ENCODE measurements around the gene ZNF205. TPM values are rescaled to one million over a fixed set of nuclear protein-coding genes. Genes with fewer than 3 reads are reported as not detected.

The ZNF205 gene
- total and polyA plus RNA-seq, 2 of the 8 experiments (the other 6 are each of a cell fraction or from before 2014, with no cell fraction given): 19.1 to 19.9 TPM

DNA sequence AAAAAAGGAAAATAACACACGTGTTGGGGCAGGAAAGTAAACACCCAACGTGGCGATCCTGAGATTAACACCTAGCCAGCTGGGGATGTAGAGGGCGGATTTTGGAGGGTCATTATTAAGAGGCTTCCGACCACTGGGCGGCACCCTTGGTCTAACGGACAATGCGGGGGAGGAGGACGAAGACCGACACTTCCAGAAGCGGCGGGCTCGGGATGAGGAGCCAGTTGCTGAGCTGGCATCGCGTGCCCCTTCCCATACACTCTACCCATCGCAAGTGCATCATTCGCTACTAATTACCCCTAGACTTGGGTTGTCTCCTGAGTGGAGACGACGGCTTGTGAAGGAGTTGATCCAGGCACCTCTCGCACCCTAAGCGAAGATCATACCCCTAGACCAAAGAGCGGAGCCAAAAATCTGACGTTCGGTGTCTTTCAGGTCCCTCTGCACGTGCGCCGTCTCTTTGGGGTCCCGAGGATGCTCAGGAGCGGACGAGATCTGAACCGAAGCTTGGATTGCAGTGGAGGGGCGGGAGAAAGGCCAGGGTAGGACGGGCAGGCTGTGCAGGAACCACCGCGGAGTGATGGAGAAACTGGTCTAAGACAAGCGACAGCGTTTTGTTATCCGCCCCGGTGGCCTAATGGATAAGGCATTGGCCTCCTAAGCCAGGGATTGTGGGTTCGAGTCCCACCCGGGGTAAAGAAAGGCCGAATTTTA, 40.0 kb downstream of the ZNF205 start (continued):
- TF ChIP-seq, protein P1, sequence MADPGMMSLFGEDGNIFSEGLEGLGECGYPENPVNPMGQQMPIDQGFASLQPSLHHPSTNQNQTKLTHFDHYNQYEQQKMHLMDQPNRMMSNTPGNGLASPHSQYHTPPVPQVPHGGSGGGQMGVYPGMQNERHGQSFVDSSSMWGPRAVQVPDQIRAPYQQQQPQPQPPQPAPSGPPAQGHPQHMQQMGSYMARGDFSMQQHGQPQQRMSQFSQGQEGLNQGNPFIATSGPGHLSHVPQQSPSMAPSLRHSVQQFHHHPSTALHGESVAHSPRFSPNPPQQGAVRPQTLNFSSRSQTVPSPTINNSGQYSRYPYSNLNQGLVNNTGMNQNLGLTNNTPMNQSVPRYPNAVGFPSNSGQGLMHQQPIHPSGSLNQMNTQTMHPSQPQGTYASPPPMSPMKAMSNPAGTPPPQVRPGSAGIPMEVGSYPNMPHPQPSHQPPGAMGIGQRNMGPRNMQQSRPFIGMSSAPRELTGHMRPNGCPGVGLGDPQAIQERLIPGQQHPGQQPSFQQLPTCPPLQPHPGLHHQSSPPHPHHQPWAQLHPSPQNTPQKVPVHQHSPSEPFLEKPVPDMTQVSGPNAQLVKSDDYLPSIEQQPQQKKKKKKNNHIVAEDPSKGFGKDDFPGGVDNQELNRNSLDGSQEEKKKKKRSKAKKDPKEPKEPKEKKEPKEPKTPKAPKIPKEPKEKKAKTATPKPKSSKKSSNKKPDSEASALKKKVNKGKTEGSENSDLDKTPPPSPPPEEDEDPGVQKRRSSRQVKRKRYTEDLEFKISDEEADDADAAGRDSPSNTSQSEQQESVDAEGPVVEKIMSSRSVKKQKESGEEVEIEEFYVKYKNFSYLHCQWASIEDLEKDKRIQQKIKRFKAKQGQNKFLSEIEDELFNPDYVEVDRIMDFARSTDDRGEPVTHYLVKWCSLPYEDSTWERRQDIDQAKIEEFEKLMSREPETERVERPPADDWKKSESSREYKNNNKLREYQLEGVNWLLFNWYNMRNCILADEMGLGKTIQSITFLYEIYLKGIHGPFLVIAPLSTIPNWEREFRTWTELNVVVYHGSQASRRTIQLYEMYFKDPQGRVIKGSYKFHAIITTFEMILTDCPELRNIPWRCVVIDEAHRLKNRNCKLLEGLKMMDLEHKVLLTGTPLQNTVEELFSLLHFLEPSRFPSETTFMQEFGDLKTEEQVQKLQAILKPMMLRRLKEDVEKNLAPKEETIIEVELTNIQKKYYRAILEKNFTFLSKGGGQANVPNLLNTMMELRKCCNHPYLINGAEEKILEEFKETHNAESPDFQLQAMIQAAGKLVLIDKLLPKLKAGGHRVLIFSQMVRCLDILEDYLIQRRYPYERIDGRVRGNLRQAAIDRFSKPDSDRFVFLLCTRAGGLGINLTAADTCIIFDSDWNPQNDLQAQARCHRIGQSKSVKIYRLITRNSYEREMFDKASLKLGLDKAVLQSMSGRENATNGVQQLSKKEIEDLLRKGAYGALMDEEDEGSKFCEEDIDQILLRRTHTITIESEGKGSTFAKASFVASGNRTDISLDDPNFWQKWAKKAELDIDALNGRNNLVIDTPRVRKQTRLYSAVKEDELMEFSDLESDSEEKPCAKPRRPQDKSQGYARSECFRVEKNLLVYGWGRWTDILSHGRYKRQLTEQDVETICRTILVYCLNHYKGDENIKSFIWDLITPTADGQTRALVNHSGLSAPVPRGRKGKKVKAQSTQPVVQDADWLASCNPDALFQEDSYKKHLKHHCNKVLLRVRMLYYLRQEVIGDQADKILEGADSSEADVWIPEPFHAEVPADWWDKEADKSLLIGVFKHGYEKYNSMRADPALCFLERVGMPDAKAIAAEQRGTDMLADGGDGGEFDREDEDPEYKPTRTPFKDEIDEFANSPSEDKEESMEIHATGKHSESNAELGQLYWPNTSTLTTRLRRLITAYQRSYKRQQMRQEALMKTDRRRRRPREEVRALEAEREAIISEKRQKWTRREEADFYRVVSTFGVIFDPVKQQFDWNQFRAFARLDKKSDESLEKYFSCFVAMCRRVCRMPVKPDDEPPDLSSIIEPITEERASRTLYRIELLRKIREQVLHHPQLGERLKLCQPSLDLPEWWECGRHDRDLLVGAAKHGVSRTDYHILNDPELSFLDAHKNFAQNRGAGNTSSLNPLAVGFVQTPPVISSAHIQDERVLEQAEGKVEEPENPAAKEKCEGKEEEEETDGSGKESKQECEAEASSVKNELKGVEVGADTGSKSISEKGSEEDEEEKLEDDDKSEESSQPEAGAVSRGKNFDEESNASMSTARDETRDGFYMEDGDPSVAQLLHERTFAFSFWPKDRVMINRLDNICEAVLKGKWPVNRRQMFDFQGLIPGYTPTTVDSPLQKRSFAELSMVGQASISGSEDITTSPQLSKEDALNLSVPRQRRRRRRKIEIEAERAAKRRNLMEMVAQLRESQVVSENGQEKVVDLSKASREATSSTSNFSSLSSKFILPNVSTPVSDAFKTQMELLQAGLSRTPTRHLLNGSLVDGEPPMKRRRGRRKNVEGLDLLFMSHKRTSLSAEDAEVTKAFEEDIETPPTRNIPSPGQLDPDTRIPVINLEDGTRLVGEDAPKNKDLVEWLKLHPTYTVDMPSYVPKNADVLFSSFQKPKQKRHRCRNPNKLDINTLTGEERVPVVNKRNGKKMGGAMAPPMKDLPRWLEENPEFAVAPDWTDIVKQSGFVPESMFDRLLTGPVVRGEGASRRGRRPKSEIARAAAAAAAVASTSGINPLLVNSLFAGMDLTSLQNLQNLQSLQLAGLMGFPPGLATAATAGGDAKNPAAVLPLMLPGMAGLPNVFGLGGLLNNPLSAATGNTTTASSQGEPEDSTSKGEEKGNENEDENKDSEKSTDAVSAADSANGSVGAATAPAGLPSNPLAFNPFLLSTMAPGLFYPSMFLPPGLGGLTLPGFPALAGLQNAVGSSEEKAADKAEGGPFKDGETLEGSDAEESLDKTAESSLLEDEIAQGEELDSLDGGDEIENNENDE (IDR thresholded peaks at IDR 0.05; ENCODE audit: insufficient replicate concordance, low read length): no peak
- TF ChIP-seq ASH2L (IDR thresholded peaks at IDR 0.05; ENCODE audit: low read length) (peak; percentile 100), MAFK (IDR thresholded peaks at IDR 0.05; ENCODE audit: low read depth, low read length) (peak; percentile 71; the same call in 1 of the 2 replicates), PHF8 (conservative IDR thresholded peaks at IDR 0.05; ENCODE audit: low read depth, low read length) (no peak; the same call in 1 of the 2 replicates), NANOG (IDR thresholded peaks at IDR 0.05; ENCODE audit: insufficient read depth, low read depth, low read length, poor library complexity, severe bottlenecking) (no peak), BCL11A (IDR thresholded peaks at IDR 0.05; ENCODE audit: low read depth in 2 of 2, low read length in 2 of 2) (no peak)
- TF ChIP-seq, protein P2, sequence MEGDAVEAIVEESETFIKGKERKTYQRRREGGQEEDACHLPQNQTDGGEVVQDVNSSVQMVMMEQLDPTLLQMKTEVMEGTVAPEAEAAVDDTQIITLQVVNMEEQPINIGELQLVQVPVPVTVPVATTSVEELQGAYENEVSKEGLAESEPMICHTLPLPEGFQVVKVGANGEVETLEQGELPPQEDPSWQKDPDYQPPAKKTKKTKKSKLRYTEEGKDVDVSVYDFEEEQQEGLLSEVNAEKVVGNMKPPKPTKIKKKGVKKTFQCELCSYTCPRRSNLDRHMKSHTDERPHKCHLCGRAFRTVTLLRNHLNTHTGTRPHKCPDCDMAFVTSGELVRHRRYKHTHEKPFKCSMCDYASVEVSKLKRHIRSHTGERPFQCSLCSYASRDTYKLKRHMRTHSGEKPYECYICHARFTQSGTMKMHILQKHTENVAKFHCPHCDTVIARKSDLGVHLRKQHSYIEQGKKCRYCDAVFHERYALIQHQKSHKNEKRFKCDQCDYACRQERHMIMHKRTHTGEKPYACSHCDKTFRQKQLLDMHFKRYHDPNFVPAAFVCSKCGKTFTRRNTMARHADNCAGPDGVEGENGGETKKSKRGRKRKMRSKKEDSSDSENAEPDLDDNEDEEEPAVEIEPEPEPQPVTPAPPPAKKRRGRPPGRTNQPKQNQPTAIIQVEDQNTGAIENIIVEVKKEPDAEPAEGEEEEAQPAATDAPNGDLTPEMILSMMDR (IDR thresholded peaks at IDR 0.05; ENCODE audit: control extremely low read depth in 1 of 3, insufficient read depth in 1 of 3, low read depth in 1 of 3, low read length in 3 of 3): peak; percentile 57 to 66 (median 64)

Data from H1 (cell line).